DOHH2 (cell line): Measurements from ENCODE around the gene KLK10.

ENCODE experiments used
- EZH2phosphoT487 ChIP-seq: fragments of 200-600 bp; sonication (generic); IDR thresholded peaks from 2 replicates; pipeline ENCODE4 v1.6.1; 2017; ENCODE audit warnings: borderline replicate concordance, mild to moderate bottlenecking, antibody characterized with exemption, low read length, moderate library complexity, mixed read lengths
- TF ChIP-seq, protein P1 (sequence below): fragments of 200-600 bp; sonication (generic); IDR thresholded peaks from one replicate; pipeline ENCODE4 v1.5.1; 2014; ENCODE audit warnings: antibody characterized with exemption, mild to moderate bottlenecking, low read depth, low read length; ENCODE audit not compliant: poor library complexity, severe bottlenecking

DNA sequence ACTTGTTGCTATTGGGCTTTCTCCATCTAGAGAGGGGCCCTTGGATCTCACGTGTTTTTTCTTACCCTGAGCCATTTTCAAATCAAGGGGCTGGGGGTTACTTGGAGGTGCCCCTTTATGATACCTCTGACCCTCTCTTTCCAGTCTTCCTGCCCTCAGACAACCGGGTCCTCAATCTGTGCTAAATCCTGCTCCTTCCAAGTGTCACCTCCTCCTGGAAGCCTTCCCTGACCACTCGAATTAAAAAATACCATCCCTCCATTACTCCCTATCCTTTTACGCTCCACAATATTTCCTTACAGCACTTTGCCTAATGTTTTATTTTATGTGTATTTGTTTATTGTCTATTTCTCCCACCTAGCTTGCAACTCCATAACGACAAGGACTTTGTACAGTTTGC is 21.4 kb downstream of the KLK10 start:
- TF ChIP-seq, protein P1, sequence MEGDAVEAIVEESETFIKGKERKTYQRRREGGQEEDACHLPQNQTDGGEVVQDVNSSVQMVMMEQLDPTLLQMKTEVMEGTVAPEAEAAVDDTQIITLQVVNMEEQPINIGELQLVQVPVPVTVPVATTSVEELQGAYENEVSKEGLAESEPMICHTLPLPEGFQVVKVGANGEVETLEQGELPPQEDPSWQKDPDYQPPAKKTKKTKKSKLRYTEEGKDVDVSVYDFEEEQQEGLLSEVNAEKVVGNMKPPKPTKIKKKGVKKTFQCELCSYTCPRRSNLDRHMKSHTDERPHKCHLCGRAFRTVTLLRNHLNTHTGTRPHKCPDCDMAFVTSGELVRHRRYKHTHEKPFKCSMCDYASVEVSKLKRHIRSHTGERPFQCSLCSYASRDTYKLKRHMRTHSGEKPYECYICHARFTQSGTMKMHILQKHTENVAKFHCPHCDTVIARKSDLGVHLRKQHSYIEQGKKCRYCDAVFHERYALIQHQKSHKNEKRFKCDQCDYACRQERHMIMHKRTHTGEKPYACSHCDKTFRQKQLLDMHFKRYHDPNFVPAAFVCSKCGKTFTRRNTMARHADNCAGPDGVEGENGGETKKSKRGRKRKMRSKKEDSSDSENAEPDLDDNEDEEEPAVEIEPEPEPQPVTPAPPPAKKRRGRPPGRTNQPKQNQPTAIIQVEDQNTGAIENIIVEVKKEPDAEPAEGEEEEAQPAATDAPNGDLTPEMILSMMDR, result no peak
- no peak for TF ChIP-seq EZH2phosphoT487
